WTC11 (cell line): ENCODE measurements around the gene C22orf42. TPM values are rescaled to one million over a fixed set of nuclear protein-coding genes. Genes with fewer than 3 reads are reported as not detected.

Experiments used
- ATAC-seq: fragments of 200-7000 bp; cut with Tn5 transposase; 2 replicates; pipeline ENCODE4 v1.10.0; 2021; ENCODE audit warnings: mild to moderate bottlenecking, moderate library complexity
- CTCF ChIA-PET: fragments of 300-600 bp; sonication (Branson Sonifier 250); formaldehyde crosslinking; loops from one replicate; lab custom pipeline; 2021; ENCODE audit warnings: antibody characterized with exemption; lab: Charles Lee
- POLR2A ChIA-PET: fragments of 350-600 bp; sonication (Branson Sonifier 250); formaldehyde crosslinking; loops from one replicate; lab custom pipeline; 2021; ENCODE audit warnings: antibody characterized with exemption; lab: Charles Lee
- DNase-seq: peaks from one replicate; pipeline ENCODE4 v3.0.0; 2021; ENCODE audit warnings: low spot score
- H3K27ac Mint-ChIP-seq: 2 replicates; pipeline ENCODE4 v1.8.0; 2021; ENCODE audit warnings: mixed read lengths
- H3K27me3 Mint-ChIP-seq: 2 replicates; pipeline ENCODE4 v1.8.0; 2021; ENCODE audit warnings: low read depth, mild to moderate bottlenecking, moderate library complexity, mixed read lengths
- H3K36me3 Mint-ChIP-seq: 2 replicates; pipeline ENCODE4 v1.8.0; 2021; ENCODE audit warnings: mixed read lengths
- H3K4me1 Mint-ChIP-seq: 2 replicates; pipeline ENCODE4 v1.8.0; 2022; ENCODE audit warnings: mixed read lengths
- H3K4me3 Mint-ChIP-seq: 2 replicates; pipeline ENCODE4 v1.8.0; 2021; ENCODE audit warnings: mild to moderate bottlenecking, moderate library complexity, mixed read lengths
- H3K9me3 Mint-ChIP-seq: 2 replicates; pipeline ENCODE4 v1.8.0; 2021; ENCODE audit warnings: mixed read lengths
- CREM ChIP-seq: sonication (generic); formaldehyde crosslinking; IDR thresholded peaks from 2 replicates; pipeline ENCODE4 v1.8.1; 2022; ENCODE audit warnings: mild to moderate bottlenecking, missing genetic modification reagents, moderate library complexity
- ETV6 ChIP-seq: sonication (generic); formaldehyde crosslinking; IDR thresholded peaks from 2 replicates; pipeline ENCODE4 v1.8.1; 2022; ENCODE audit warnings: mild to moderate bottlenecking, missing genetic modification reagents
- GABPB1 ChIP-seq: sonication (generic); formaldehyde crosslinking; IDR thresholded peaks from 2 replicates; pipeline ENCODE4 v1.8.1; 2023; ENCODE audit warnings: mild to moderate bottlenecking, missing genetic modification reagents
- IRF2 ChIP-seq: sonication (generic); formaldehyde crosslinking; IDR thresholded peaks from 2 replicates; pipeline ENCODE4 v1.8.0; 2022; ENCODE audit warnings: low read depth, missing genetic modification reagents, borderline replicate concordance
- JUN ChIP-seq: sonication (generic); formaldehyde crosslinking; IDR thresholded peaks from 2 replicates; pipeline ENCODE4 v1.8.0; 2023; ENCODE audit warnings: mild to moderate bottlenecking, missing genetic modification reagents
- KAT7 ChIP-seq: sonication (generic); formaldehyde crosslinking; IDR thresholded peaks from 2 replicates; pipeline ENCODE4 v1.8.1; 2023; ENCODE audit warnings: missing genetic modification reagents, mild to moderate bottlenecking, borderline replicate concordance
- SMAD3 ChIP-seq: sonication (generic); formaldehyde crosslinking; IDR thresholded peaks from 2 replicates; pipeline ENCODE4 v1.8.0; 2022; ENCODE audit warnings: missing genetic modification reagents, mild to moderate bottlenecking, borderline replicate concordance
- SMAD4 ChIP-seq: sonication (generic); formaldehyde crosslinking; IDR thresholded peaks from 2 replicates; pipeline ENCODE4 v1.8.0; 2022; ENCODE audit warnings: mild to moderate bottlenecking, missing genetic modification reagents
- TEAD1 ChIP-seq: sonication (generic); formaldehyde crosslinking; IDR thresholded peaks from 2 replicates; pipeline ENCODE4 v1.8.0; 2022; ENCODE audit warnings: mild to moderate bottlenecking, missing genetic modification reagents
- TEAD4 ChIP-seq: sonication (generic); formaldehyde crosslinking; IDR thresholded peaks from 2 replicates; pipeline ENCODE4 v1.8.0; 2022; ENCODE audit warnings: mild to moderate bottlenecking, missing genetic modification reagents
- TP53 ChIP-seq: sonication (generic); formaldehyde crosslinking; IDR thresholded peaks from 2 replicates; pipeline ENCODE4 v1.8.1; 2023; ENCODE audit warnings: mild to moderate bottlenecking, missing genetic modification reagents
- ZBTB21 ChIP-seq: sonication (generic); formaldehyde crosslinking; IDR thresholded peaks from 2 replicates; pipeline ENCODE4 v1.8.1; 2023; ENCODE audit warnings: mild to moderate bottlenecking, missing genetic modification reagents, borderline replicate concordance
- ZNF219 ChIP-seq: sonication (generic); formaldehyde crosslinking; IDR thresholded peaks from 2 replicates; pipeline ENCODE4 v1.8.0; 2023; ENCODE audit warnings: missing genetic modification reagents, mild to moderate bottlenecking, borderline replicate concordance
- ZNF232 ChIP-seq: sonication (generic); formaldehyde crosslinking; IDR thresholded peaks from 2 replicates; pipeline ENCODE4 v1.8.0; 2022; ENCODE audit warnings: mild to moderate bottlenecking, missing genetic modification reagents
- total RNA-seq: library from RNA; stranded (reverse); gene quantifications from 3 replicates; pipeline ENCODE4 v1.2.3, GENCODE V29; 2021
- TF ChIP-seq, protein P1 (sequence below): sonication (generic); formaldehyde crosslinking; IDR thresholded peaks from 2 replicates; pipeline ENCODE4 v1.8.1; 2023; ENCODE audit warnings: mild to moderate bottlenecking, missing genetic modification reagents
- TF ChIP-seq, protein P2 (sequence below): sonication (generic); formaldehyde crosslinking; IDR thresholded peaks from 2 replicates; pipeline ENCODE4 v1.8.0; 2023; ENCODE audit warnings: mild to moderate bottlenecking, missing genetic modification reagents
- TF ChIP-seq, protein P3 (sequence below): sonication (generic); formaldehyde crosslinking; IDR thresholded peaks from 2 replicates; pipeline ENCODE4 v1.8.1; 2022; ENCODE audit warnings: low read depth, missing genetic modification reagents, borderline replicate concordance
- TF ChIP-seq, protein P4 (sequence below): fragments of 250-450 bp; sonication (Bioruptor Pico); conservative IDR thresholded peaks from 2 replicates; pipeline ENCODE4 v1.9.0; 2021; ENCODE audit warnings: mild to moderate bottlenecking
- TF ChIP-seq, protein P5 (sequence below): fragments of 200-600 bp; IDR thresholded peaks from 2 replicates; pipeline ENCODE4 v1.8.0; 2022; ENCODE audit warnings: antibody characterized with exemption
- TF ChIP-seq, protein P6 (sequence below): fragments of 250-450 bp; sonication (Bioruptor Pico); IDR thresholded peaks from 2 replicates; pipeline ENCODE4 v2.1.2; 2022; ENCODE audit warnings: mild to moderate bottlenecking, moderate library complexity

Gene C22orf42
- total RNA-seq, 1 experiment from 2014 or later = 0.61 TPM

DNA sequence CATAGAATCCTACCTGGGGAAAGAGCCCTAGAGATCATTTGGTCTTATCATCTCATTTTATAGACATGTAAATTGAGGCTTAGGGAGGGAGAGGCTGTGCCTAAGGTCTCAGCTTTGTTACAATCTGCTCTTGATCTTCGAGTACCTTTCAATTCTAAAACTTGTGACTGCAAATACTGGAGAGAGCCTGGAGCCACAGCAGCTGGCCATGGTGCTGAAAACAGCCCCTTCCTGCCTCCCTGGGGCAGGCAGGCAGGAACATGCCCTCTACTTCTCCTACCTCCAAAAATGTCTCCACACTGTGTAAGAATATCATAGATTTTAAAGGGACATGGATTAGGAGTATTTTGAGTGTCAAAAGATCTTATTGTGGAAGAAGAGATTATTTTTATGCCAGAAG is 52.2 kb downstream of the C22orf42 start:
- CTCF ChIA-PET = interaction anchor here (0.6 to 2.3 kb wide), 9 partner anchors 12 to 366 kb away, joined by 3 to 14 read pairs (median 4); partner anchors contain the start of gene RFPL2
- POLR2A ChIA-PET = no interaction called here

More for the DNA sequence above, 52.2 kb downstream of the C22orf42 start:
- DNase-seq = peak; percentile 68
- Mint-ChIP-seq H3K27ac (no peak overlapping the region), H3K36me3 (no peaks in the 10 kb centered on the region), H3K4me1 (no peaks in the 10 kb centered on the region), H3K27me3 (peaks cover 4% of the 10 kb centered on the region), H3K9me3 (no peaks in the 10 kb centered on the region)
- ATAC-seq = peak; percentile 64; the same call in 1 of the 2 replicates
- TF ChIP-seq, protein P1, sequence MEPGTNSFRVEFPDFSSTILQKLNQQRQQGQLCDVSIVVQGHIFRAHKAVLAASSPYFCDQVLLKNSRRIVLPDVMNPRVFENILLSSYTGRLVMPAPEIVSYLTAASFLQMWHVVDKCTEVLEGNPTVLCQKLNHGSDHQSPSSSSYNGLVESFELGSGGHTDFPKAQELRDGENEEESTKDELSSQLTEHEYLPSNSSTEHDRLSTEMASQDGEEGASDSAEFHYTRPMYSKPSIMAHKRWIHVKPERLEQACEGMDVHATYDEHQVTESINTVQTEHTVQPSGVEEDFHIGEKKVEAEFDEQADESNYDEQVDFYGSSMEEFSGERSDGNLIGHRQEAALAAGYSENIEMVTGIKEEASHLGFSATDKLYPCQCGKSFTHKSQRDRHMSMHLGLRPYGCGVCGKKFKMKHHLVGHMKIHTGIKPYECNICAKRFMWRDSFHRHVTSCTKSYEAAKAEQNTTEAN (CRISPR knock-in tag) = 0 out of 2 replicates have a peak, but pooled peaks have one; percentile 38
- TF ChIP-seq, protein P2, sequence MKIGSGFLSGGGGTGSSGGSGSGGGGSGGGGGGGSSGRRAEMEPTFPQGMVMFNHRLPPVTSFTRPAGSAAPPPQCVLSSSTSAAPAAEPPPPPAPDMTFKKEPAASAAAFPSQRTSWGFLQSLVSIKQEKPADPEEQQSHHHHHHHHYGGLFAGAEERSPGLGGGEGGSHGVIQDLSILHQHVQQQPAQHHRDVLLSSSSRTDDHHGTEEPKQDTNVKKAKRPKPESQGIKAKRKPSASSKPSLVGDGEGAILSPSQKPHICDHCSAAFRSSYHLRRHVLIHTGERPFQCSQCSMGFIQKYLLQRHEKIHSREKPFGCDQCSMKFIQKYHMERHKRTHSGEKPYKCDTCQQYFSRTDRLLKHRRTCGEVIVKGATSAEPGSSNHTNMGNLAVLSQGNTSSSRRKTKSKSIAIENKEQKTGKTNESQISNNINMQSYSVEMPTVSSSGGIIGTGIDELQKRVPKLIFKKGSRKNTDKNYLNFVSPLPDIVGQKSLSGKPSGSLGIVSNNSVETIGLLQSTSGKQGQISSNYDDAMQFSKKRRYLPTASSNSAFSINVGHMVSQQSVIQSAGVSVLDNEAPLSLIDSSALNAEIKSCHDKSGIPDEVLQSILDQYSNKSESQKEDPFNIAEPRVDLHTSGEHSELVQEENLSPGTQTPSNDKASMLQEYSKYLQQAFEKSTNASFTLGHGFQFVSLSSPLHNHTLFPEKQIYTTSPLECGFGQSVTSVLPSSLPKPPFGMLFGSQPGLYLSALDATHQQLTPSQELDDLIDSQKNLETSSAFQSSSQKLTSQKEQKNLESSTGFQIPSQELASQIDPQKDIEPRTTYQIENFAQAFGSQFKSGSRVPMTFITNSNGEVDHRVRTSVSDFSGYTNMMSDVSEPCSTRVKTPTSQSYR (CRISPR knock-in tag) = no peak
- peak; percentile 28; the same call in 1 of the 2 replicates for TF ChIP-seq ZBTB21 (CRISPR knock-in tag)
- TF ChIP-seq ZNF219 (CRISPR knock-in tag) = no peak
- TF ChIP-seq SMAD3 (CRISPR knock-in tag) = 0 out of 2 replicates have a peak, but pooled peaks have one; percentile 65
- no peak for TF ChIP-seq SMAD4
- TF ChIP-seq TP53 (CRISPR knock-in tag) = no peak
- TF ChIP-seq, protein P3, sequence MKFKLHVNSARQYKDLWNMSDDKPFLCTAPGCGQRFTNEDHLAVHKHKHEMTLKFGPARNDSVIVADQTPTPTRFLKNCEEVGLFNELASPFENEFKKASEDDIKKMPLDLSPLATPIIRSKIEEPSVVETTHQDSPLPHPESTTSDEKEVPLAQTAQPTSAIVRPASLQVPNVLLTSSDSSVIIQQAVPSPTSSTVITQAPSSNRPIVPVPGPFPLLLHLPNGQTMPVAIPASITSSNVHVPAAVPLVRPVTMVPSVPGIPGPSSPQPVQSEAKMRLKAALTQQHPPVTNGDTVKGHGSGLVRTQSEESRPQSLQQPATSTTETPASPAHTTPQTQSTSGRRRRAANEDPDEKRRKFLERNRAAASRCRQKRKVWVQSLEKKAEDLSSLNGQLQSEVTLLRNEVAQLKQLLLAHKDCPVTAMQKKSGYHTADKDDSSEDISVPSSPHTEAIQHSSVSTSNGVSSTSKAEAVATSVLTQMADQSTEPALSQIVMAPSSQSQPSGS (CRISPR knock-in tag) = no peak
- TF ChIP-seq JUN (CRISPR knock-in tag) = 0 out of 2 replicates have a peak, but pooled peaks have one; percentile 50
- TF ChIP-seq TEAD1 (CRISPR knock-in tag) = peak; percentile 65
- TF ChIP-seq, protein P4, sequence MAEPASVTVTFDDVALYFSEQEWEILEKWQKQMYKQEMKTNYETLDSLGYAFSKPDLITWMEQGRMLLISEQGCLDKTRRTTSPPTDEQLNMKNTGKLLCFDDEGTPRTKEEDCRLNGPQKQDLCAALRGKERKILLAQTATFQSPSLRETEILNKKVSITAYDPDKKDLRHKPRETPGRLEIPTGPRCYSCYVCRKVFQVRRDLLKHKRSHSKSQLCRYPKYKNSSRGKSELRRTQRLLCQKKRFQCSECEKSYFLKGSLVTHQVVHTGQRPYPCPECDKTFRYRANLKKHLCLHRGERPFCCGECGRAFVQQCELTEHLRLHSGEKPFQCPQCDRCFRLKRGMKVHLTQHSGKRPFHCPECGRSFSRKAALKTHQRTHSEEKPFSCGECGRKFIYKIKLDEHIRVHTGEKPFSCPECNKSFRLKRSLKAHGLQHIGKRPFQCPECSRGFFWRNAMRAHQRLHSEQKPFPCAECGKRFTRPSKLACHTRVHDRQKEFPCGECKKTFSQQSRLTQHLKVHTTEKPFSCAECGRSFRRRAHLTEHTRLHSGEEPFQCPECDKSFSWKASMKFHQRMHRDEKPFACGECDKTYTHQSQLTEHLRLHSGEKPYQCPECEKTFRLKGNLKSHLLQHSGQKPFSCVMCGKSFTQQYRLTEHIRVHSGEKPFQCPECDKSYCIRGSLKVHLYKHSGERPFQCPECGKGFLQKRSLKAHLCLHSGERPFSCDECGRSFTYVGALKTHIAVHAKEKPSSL (CRISPR knock-in tag) = no peak
- TF ChIP-seq ZNF232 (CRISPR knock-in tag) = 0 out of 2 replicates have a peak, but pooled peaks have one; percentile 37
- TF ChIP-seq ETV6 (CRISPR knock-in tag) = peak; percentile 17; the same call in 1 of the 2 replicates
- no peak for TF ChIP-seq CREM (CRISPR knock-in tag)
- TF ChIP-seq, protein P5, sequence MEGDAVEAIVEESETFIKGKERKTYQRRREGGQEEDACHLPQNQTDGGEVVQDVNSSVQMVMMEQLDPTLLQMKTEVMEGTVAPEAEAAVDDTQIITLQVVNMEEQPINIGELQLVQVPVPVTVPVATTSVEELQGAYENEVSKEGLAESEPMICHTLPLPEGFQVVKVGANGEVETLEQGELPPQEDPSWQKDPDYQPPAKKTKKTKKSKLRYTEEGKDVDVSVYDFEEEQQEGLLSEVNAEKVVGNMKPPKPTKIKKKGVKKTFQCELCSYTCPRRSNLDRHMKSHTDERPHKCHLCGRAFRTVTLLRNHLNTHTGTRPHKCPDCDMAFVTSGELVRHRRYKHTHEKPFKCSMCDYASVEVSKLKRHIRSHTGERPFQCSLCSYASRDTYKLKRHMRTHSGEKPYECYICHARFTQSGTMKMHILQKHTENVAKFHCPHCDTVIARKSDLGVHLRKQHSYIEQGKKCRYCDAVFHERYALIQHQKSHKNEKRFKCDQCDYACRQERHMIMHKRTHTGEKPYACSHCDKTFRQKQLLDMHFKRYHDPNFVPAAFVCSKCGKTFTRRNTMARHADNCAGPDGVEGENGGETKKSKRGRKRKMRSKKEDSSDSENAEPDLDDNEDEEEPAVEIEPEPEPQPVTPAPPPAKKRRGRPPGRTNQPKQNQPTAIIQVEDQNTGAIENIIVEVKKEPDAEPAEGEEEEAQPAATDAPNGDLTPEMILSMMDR = no peak
- no peak for TF ChIP-seq IRF2 (CRISPR knock-in tag)
- TF ChIP-seq, protein P6, sequence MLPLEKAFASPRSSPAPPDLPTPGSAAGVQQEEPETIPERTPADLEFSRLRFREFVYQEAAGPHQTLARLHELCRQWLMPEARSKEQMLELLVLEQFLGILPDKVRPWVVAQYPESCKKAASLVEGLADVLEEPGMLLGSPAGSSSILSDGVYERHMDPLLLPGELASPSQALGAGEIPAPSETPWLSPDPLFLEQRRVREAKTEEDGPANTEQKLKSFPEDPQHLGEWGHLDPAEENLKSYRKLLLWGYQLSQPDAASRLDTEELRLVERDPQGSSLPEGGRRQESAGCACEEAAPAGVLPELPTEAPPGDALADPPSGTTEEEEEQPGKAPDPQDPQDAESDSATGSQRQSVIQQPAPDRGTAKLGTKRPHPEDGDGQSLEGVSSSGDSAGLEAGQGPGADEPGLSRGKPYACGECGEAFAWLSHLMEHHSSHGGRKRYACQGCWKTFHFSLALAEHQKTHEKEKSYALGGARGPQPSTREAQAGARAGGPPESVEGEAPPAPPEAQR (CRISPR knock-in tag) = no peak
- no peak for TF ChIP-seq GABPB1 (CRISPR knock-in tag)
- no peak for TF ChIP-seq KAT7 (CRISPR knock-in tag)
- TF ChIP-seq TEAD4 = 0 out of 2 replicates have a peak, but pooled peaks have one; percentile 42
- TF ChIP-seq, all 79 proteins: peak for 8
- no peak overlapping the region for H3K4me3 Mint-ChIP-seq
